HepG2 (cell line): ENCODE results near the gene PEPD. TPM values are rescaled to one million over a fixed set of nuclear protein-coding genes. Genes with fewer than 3 reads are reported as not detected.
A peak's percentile ranks its signal among the peaks of the same experiment; 100 is the strongest.

Experiments
- ATAC-seq: fragments of 200-7000 bp; cut with Tn5 transposase; 3 replicates; pipeline ENCODE4 v1.9.1; 2020; ENCODE audit warnings: mild to moderate bottlenecking, moderate library complexity
- BruUV-seq: library from RNA; stranded (reverse); fragments of 400-500 nt; replicated peaks from 2 replicates; lab custom pipeline; 2021; lab: Mats Ljungman, UMichigan
- CTCF ChIA-PET: fragments of 300-600 bp; formaldehyde crosslinking; extraction: SDS; loops from one replicate; lab custom pipeline; 2021; ENCODE audit warnings: low total read pairs, inconsistent platforms, low intra/inter-chr PET ratio; lab: Yijun Ruan, JAX
- POLR2A ChIA-PET: fragments of 350-600 bp; sonication (Branson Sonifier 250); formaldehyde crosslinking; loops from one replicate; lab custom pipeline; 2020; ENCODE audit warnings: antibody characterized with exemption, inconsistent platforms; lab: Yijun Ruan, JAX
- DNase-seq: peaks from one replicate; pipeline ENCODE4 v3.0.0-alpha.2; 2015; ENCODE audit warnings: low spot score
- FAIRE-seq: peaks from 3 replicates; lab custom pipeline; 2011; peaks lifted over from hg19 to GRCh38; lab: Jason Lieb, UNC
- H2AFZ ChIP-seq: one replicate; pipeline ENCODE4 v1.6.1; 2011; ENCODE audit warnings: low read length, inconsistent platforms
- H3K27ac ChIP-seq: fragments of 300-600 bp; 3 replicates; pipeline ENCODE4 v1.8.0; 2011; ENCODE audit warnings: mixed run types, mild to moderate bottlenecking, mixed read lengths, low read length, inconsistent platforms; ENCODE audit not compliant: insufficient read depth; ENCODE audit errors: extremely low read length
- H3K27me3 ChIP-seq, 2 experiments: fragments of 200-600 bp in 1 of 2; 2 replicates in 1 of 2; 3 replicates in 1 of 2; pipeline versions ENCODE4 v1.6.0 to v1.8.0; 2011; ENCODE audit warnings: low read length in 2 of 2, mild to moderate bottlenecking in 2 of 2, moderate library complexity in 2 of 2, inconsistent platforms in 1 of 2; ENCODE audit not compliant: insufficient read depth in 2 of 2, control insufficient read depth in 1 of 2
- H3K36me3 ChIP-seq, 2 experiments: fragments of 200-600 bp in 1 of 2; replicated peaks in 1 of 2; 2 replicates in 1 of 2; 3 replicates in 1 of 2; pipeline versions ENCODE4 v1.5.1 to v1.8.0; 2011; ENCODE audit warnings: low read length in 2 of 2, inconsistent platforms in 1 of 2; ENCODE audit not compliant: insufficient read depth in 2 of 2, control insufficient read depth in 1 of 2
- H3K4me1 ChIP-seq: 2 replicates; pipeline ENCODE4 v1.5.1; 2012; ENCODE audit warnings: low read length, inconsistent platforms; ENCODE audit not compliant: insufficient read depth
- H3K4me2 ChIP-seq: 2 replicates; pipeline ENCODE4 v1.6.0; 2011; ENCODE audit warnings: low read depth, low read length, inconsistent platforms
- H3K4me3 ChIP-seq, 3 experiments: fragments of 200-600 bp in 1 of 3; sonication (generic), shearing (Covaris generic) in 1 of 3; replicated peaks in 1 of 3; 2 replicates each; pipeline ENCODE4 v1.5.1; 2011 to 2016; ENCODE audit warnings: low read length in 3 of 3, inconsistent platforms in 2 of 3, low read depth in 2 of 3, mild to moderate bottlenecking in 2 of 3, control low read depth in 1 of 3, mixed read lengths in 1 of 3; ENCODE audit not compliant: insufficient read depth in 1 of 3
- H3K79me2 ChIP-seq: one replicate; pipeline ENCODE4 v1.6.1; 2011; ENCODE audit warnings: low read length, inconsistent platforms; ENCODE audit not compliant: insufficient read depth
- H3K9ac ChIP-seq: 2 replicates; pipeline ENCODE4 v1.6.0; 2011; ENCODE audit warnings: mild to moderate bottlenecking, low read depth, low read length, inconsistent platforms; ENCODE audit not compliant: insufficient read depth
- H3K9me3 ChIP-seq: 2 replicates; pipeline ENCODE4 v1.5.1; 2012; ENCODE audit warnings: mild to moderate bottlenecking, low read length
- H4K20me1 ChIP-seq: 2 replicates; pipeline ENCODE4 v1.6.0; 2011; ENCODE audit warnings: inconsistent platforms, mild to moderate bottlenecking, low read length, moderate library complexity; ENCODE audit not compliant: insufficient read depth
- AGO1 ChIP-seq: fragments of 200-400 bp; formaldehyde crosslinking; IDR thresholded peaks from 2 replicates; pipeline ENCODE4 v1.6.1; 2017; ENCODE audit warnings: mild to moderate bottlenecking, low read depth, low read length, moderate library complexity; ENCODE audit not compliant: poor library complexity, severe bottlenecking
- BATF2 ChIP-seq: sonication (generic); formaldehyde crosslinking; IDR thresholded peaks from 2 replicates; pipeline ENCODE4 v1.8.0; 2022; ENCODE audit warnings: mild to moderate bottlenecking, missing genetic modification reagents, moderate library complexity
- GTF2F1 ChIP-seq: fragments of 150-350 bp; IDR thresholded peaks from 2 replicates; pipeline ENCODE4 v1.6.1; 2014; ENCODE audit warnings: low read length
- MBD4 ChIP-seq: IDR thresholded peaks from 2 replicates; pipeline ENCODE4 v1.6.1; 2012; ENCODE audit warnings: low read length, inconsistent platforms, borderline replicate concordance
- POLR2AphosphoS2 ChIP-seq: IDR thresholded peaks from 2 replicates; pipeline ENCODE4 v1.6.1; 2011; ENCODE audit warnings: low read depth, low read length, improper control_type of control experiment
- ZBTB2 ChIP-seq: sonication (generic); formaldehyde crosslinking; IDR thresholded peaks from 2 replicates; pipeline ENCODE4 v1.8.0; 2022; ENCODE audit warnings: low read depth, missing genetic modification reagents
- WGBS: methylation state at CpG from one replicate; pipeline ENCODE4 v1.1.6; 2017; ENCODE audit warnings: low lambda C conversion rate; 5-methylcytosine and 5-hydroxymethylcytosine counted together
- in situ Hi-C: cut with HindIII; loops from 2 replicates; pipeline ENCODE4 v1.10.0; 2017; ENCODE audit warnings: low pct_unique_long_range_greater_than_20kb; ENCODE audit not compliant: extremely low pct_ligation_motif_present
- intact Hi-C: fragments of 100-400 bp; cut with micrococcal nuclease; formaldehyde crosslinking; loops from one replicate; pipeline ENCODE4 v1.10.0; 2022; ENCODE audit not compliant: unreplicated experiment
- polyA plus RNA-seq, 8 experiments: library from polyadenylated mRNA; depleted of rRNA in 3 of 8; stranded (reverse) in 7 of 8; unstranded in 1 of 8; fragments of >200 nt; fragmentation: Illumina TruSeq in 4 of 8; extraction: Trizol in 4 of 8; gene quantifications; 2 replicates each; pipeline versions ENCODE4 v1.2.1 to v1.2.3, GENCODE V29; 2011 to 2016; ENCODE audit warnings: low read depth in 4 of 8, missing spikeins in 1 of 8, mixed read lengths in 1 of 8; ENCODE audit not compliant: insufficient read depth in 1 of 8
- total RNA-seq, 5 experiments: library from RNA; depleted of rRNA; stranded (reverse); fragments of >200 nt; fragmentation: Illumina TruSeq; extraction: Trizol; gene quantifications; 2 replicates each; pipeline ENCODE4 v1.2.3, GENCODE V29; 2016; ENCODE audit warnings: low read depth in 1 of 5
- TF ChIP-seq, protein P1 (sequence below): sonication (generic); formaldehyde crosslinking; IDR thresholded peaks from 2 replicates; pipeline ENCODE4 v1.9.0; 2021; ENCODE audit warnings: missing genetic modification reagents, borderline replicate concordance

The PEPD gene
- total and polyA plus RNA-seq, 2 of the 13 experiments (the other 11 are each of a cell fraction or from before 2014, with no cell fraction given): 60.7 to 75.1 TPM

DNA sequence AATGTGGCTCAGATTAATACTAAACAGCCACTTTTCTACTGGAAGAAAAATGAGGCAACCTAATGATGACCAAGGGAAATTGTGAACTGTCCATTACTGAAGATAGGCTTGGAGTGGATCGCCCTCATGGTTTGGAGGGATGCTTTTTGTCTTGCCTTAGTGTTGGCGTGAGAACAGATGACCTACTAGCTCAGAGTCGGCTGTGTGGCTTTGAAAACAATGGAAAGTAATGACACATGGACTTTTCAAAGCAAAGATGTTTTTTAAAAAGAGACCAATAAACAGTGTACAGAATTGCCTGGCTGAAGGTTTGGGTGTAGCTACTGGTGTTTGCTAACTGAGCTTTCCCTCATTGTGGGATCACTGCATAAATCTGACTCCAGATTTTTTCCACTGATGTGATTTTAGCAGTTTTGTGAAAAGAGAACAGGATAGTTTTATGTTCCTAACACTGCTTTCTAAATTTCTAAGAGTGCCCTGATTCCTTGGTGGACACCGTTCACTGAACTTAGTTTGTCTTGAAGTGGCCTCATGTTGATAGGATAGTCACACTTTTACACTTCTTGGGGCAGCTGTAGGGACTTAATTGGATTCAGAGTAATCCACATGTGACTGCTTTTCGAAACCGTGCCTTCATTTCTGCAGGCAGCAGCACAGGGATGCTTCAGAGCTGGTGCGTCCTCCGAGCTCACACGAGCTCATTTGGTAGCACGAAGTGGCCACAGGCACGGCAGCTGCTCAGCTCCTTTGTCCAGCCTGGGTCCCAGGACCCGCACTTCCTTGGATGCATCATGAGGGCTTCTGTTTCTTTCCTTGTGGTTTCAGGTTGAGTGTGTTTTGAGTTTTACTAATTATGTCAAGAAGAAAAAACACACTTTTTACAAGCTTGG lies 143.8 kb downstream of the PEPD start:
- Histone ChIP-seq H3K79me2 (peaks cover 92% of the 10 kb centered on the region), H3K36me3 (peaks cover 7 to 36% of the 10 kb centered on the region in 2 experiments), H3K27me3 (peaks cover 0 to 3% of the 10 kb centered on the region in 2 experiments; a peak in 2 of 5 replicates), H3K4me3 (no peak overlapping the region), H3K4me1 (peaks cover 75% of the 10 kb centered on the region), H3K4me2 (peak overlapping the region; percentile 92; the same call in 1 of the 2 replicates), H3K9me3 (no peaks in the 10 kb centered on the region), H3K9ac (no peak overlapping the region), H4K20me1 (peaks cover 50% of the 10 kb centered on the region), H2AFZ (no peak overlapping the region), H3K27ac (no peak overlapping the region)
- no peak for FAIRE-seq
- DNase-seq: no peak
- in situ Hi-C loops: no loop called here
- ATAC-seq: no peak
- BruUV-seq: no TSS peak
- 93% methylated on average over 11 of the region's 12 CpGs for WGBS
- ChIA-PET CTCF (no interaction called here), POLR2A (interaction anchor here (1.1 to 3.0 kb wide), 9 partner anchors 7 to 76 kb away, joined by 3 to 27 read pairs (median 7); partner anchors contain the start of gene CEBPA)
- TF ChIP-seq MBD4 (no peak), GTF2F1 (no peak), ZBTB2 (CRISPR knock-in tag) (no peak), POLR2AphosphoS2 (0 out of 2 replicates have a peak, but pooled peaks have one; percentile 6), AGO1 (no peak), BATF2 (no peak)
- TF ChIP-seq, protein P1, sequence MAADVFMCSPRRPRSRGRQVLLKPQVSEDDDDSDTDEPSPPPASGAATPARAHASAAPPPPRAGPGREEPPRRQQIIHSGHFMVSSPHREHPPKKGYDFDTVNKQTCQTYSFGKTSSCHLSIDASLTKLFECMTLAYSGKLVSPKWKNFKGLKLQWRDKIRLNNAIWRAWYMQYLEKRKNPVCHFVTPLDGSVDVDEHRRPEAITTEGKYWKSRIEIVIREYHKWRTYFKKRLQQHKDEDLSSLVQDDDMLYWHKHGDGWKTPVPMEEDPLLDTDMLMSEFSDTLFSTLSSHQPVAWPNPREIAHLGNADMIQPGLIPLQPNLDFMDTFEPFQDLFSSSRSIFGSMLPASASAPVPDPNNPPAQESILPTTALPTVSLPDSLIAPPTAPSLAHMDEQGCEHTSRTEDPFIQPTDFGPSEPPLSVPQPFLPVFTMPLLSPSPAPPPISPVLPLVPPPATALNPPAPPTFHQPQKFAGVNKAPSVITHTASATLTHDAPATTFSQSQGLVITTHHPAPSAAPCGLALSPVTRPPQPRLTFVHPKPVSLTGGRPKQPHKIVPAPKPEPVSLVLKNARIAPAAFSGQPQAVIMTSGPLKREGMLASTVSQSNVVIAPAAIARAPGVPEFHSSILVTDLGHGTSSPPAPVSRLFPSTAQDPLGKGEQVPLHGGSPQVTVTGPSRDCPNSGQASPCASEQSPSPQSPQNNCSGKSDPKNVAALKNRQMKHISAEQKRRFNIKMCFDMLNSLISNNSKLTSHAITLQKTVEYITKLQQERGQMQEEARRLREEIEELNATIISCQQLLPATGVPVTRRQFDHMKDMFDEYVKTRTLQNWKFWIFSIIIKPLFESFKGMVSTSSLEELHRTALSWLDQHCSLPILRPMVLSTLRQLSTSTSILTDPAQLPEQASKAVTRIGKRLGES: no peak
- intact Hi-C loops: no loop called here
